Fibroblast of lung (primary cell): ENCODE data around the gene SRRM2. TPM values are rescaled to one million over a fixed set of nuclear protein-coding genes. Genes with fewer than 3 reads are reported as not detected.

Experiments
- polyA plus RNA-seq, 2 donors: library from polyadenylated mRNA; depleted of rRNA in 1 of 2; stranded (reverse) in 1 of 2; unstranded in 1 of 2; fragments of >200 nt; gene quantifications; 2 replicates each; pipeline ENCODE4 v1.2.1, GENCODE V29; 2011 to 2012; ENCODE audit warnings: missing spikeins in 1 of 2
- total RNA-seq: library from RNA; depleted of rRNA; stranded (reverse); fragments of >200 nt; gene quantifications from 2 replicates; pipeline ENCODE4 v1.2.1, GENCODE V29; 2014

Gene SRRM2
- total and polyA plus RNA-seq, 2 donors (not counting 1 experiment from before 2014, with no cell fraction given): 55.2 to 74.3 TPM

Other genes with a start within 250 kb of the SRRM2 start
- 5.1 and 11.2 TPM in 2 replicates for gene ATP6V0C, start 238.7 kb upstream of the SRRM2 start, total RNA-seq
- gene ATP6V0C, start 238.7 kb upstream of the SRRM2 start, polyA plus RNA-seq: 43.0 and 53.9 TPM in 2 replicates
- 37.2 and 39.0 TPM in 2 replicates for gene AMDHD2, start 232.3 kb upstream of the SRRM2 start, total RNA-seq
- 10.8 and 12.6 TPM in 2 replicates for gene AMDHD2, start 232.3 kb upstream of the SRRM2 start, polyA plus RNA-seq
- gene CEMP1, start 221.2 kb upstream of the SRRM2 start, total RNA-seq: not detected in 2 replicates
- not detected in 2 replicates for gene CEMP1, start 221.2 kb upstream of the SRRM2 start, polyA plus RNA-seq
- 17.7 and 25.9 TPM in 2 replicates for gene PDPK1, start 214.6 kb upstream of the SRRM2 start, total RNA-seq
- 30.7 and 32.1 TPM in 2 replicates for gene PDPK1, start 214.6 kb upstream of the SRRM2 start, polyA plus RNA-seq
- 15.2 and 21.6 TPM in 2 replicates for gene KCTD5, start 70.1 kb upstream of the SRRM2 start, total RNA-seq
- 25.9 and 35.2 TPM in 2 replicates for gene KCTD5, start 70.1 kb upstream of the SRRM2 start, polyA plus RNA-seq
- gene PRSS27, start 32.4 kb upstream of the SRRM2 start, total RNA-seq: 1.0 and 1.2 TPM in 2 replicates
- gene PRSS27, start 32.4 kb upstream of the SRRM2 start, polyA plus RNA-seq: 0.16 and 0.24 TPM in 2 replicates
- gene ELOB, start 24.6 kb downstream of the SRRM2 start, total RNA-seq: 227 and 436 TPM in 2 replicates
- gene ELOB, start 24.6 kb downstream of the SRRM2 start, polyA plus RNA-seq: 124 and 165 TPM in 2 replicates
- not detected in 2 replicates for gene PRSS33, start 34.9 kb downstream of the SRRM2 start, total RNA-seq
- not detected in 2 replicates for gene PRSS33, start 34.9 kb downstream of the SRRM2 start, polyA plus RNA-seq
- gene PRSS41, start 45.8 kb downstream of the SRRM2 start, total RNA-seq: not detected in 2 replicates
- gene PRSS41, start 45.8 kb downstream of the SRRM2 start, polyA plus RNA-seq: not detected in 2 replicates
- 0.17 and 0.77 TPM in 2 replicates for gene PRSS21, start 64.6 kb downstream of the SRRM2 start, total RNA-seq
- gene PRSS21, start 64.6 kb downstream of the SRRM2 start, polyA plus RNA-seq: 0.15 and 0.22 TPM in 2 replicates
- not detected in 2 replicates for gene ZG16B, start 77.7 kb downstream of the SRRM2 start, total RNA-seq
- gene ZG16B, start 77.7 kb downstream of the SRRM2 start, polyA plus RNA-seq: 0.14 TPM in 1 of 2 replicates, not detected in the other
- gene PRSS22, start 105.5 kb downstream of the SRRM2 start, total RNA-seq: 0.17 TPM in 1 of 2 replicates, not detected in the other
- gene PRSS22, start 105.5 kb downstream of the SRRM2 start, polyA plus RNA-seq: not detected in 2 replicates
- gene FLYWCH2, start 130.6 kb downstream of the SRRM2 start, total RNA-seq: 55.2 and 56.8 TPM in 2 replicates
- gene FLYWCH2, start 130.6 kb downstream of the SRRM2 start, polyA plus RNA-seq: 18.1 and 21.2 TPM in 2 replicates
- gene FLYWCH1, start 159.3 kb downstream of the SRRM2 start, total RNA-seq: 44.4 and 58.5 TPM in 2 replicates
- 12.0 and 16.4 TPM in 2 replicates for gene FLYWCH1, start 159.3 kb downstream of the SRRM2 start, polyA plus RNA-seq
- gene KREMEN2, start 211.6 kb downstream of the SRRM2 start, total RNA-seq: not detected in 2 replicates
- gene KREMEN2, start 211.6 kb downstream of the SRRM2 start, polyA plus RNA-seq: not detected in 2 replicates
- gene PAQR4, start 216.7 kb downstream of the SRRM2 start, total RNA-seq: 1.0 and 1.5 TPM in 2 replicates
- 3.0 and 8.7 TPM in 2 replicates for gene PAQR4, start 216.7 kb downstream of the SRRM2 start, polyA plus RNA-seq
- 0.26 and 1.2 TPM in 2 replicates for gene PKMYT1, start 227.8 kb downstream of the SRRM2 start, total RNA-seq
- 2.7 and 8.3 TPM in 2 replicates for gene PKMYT1, start 227.8 kb downstream of the SRRM2 start, polyA plus RNA-seq